GM18909 (cell line): ENCODE data around the gene ENSA.
"Not testable (repeated sequence)": the region's sequence is repeated elsewhere in the genome, so short reads cannot be mapped to it uniquely, and the experiment has no call there.

Source experiments
- ATAC-seq: cut with Tn5 transposase; IDR thresholded peaks from one replicate; pipeline ENCODE4 v1.9.1; 2021; ENCODE audit warnings: mild to moderate bottlenecking; ENCODE audit not compliant: unreplicated experiment, poor library complexity

ENSA gene

GRCh38 chr1:150582371-150582770, 47.0 kb downstream of the ENSA start:
- no peak for ATAC-seq

DNA sequence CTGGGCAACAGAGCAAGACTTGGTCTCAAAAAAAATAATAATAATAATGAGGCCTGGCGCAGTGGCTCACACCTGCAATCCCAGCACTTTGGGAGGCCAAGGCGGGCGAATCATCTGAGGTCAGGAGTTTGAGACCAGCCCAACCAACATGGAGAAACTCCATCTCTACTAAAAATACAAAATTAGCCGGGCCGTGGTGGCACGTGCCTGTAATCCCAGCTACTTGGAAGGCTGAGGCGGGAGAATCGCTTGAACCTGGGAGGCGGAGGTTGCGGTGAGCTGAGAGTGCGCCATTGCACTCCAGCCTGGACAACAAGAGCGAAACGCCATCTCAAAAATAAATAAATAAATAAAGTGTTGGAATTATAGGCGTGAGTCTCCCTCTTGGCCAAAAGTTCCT, 47.5 kb downstream of the ENSA start:
- ATAC-seq = not testable (repeated sequence)

DNA sequence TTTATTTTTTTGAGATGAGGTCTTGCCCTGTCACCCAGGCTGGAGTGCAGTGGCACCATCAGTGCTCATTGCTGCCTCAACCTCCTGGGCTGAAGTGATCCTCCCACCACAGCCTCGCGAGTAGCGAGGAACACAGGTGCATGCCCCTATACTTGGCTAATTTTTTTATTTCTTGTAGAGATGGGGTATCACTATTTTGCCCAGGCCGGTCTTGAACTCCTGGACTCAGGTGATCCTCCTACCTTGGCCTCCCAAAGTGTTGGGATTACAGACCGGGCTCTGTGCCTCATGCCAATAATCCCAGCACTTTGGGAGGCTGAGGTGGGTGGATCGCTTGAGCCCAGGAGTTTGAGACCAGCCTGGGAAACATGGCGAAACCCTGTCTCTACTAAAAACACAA, 48.0 kb downstream of the ENSA start:
- not testable (repeated sequence) for ATAC-seq

DNA sequence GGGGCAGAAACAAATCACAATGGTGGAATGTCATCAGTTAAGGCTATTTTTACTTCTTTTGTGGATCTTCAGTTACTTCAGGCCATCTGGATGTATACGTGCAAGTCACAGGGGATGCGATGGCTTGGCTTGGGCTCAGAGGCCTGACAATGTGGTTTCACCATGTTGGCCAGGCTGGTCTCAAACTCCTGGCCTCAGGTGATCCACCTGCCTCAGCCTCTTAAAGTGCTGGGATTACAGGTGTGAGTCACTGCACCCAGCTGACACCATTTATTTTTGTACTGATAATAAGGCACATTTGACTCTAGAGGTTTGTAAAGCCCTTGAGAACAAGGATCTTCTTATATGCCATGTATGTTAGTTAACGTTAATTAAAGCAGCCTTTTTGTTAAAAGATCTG, 48.4 kb downstream of the ENSA start:
- ATAC-seq = not testable (repeated sequence)

DNA sequence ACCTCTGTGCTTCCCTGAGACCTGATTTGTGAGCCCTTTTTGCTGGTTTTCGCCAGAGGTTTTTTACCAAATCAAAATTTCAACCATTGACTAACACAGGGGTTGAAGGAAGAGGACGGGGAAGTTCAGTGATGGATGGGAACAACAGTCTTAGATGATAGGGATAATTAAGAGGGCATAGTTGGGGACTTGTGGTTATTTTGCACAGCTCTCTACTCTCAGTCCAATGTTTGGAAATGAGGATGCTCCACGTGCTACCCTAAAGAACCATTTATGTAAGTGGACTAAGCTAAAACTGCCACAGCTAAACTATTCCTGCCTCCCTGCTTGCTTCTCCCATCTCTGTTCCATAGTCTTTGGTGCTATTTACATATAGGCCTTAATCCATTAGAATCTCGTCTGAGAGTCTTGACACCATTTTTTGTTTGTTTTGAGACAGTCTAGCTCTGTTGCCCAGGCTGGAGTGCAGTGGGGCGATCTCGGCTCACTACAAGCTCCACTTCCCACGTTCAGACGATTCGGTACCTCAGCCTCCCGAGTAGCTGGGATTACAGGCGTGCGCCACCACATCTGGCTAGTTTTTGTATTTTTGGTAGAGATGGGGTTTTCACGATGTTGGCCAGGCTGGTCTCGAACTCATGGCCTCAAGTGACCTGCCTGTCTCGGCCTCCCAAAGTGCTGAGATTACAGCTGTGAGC, 49.3 kb downstream of the ENSA start:
- ATAC-seq = peak; percentile 4

DNA sequence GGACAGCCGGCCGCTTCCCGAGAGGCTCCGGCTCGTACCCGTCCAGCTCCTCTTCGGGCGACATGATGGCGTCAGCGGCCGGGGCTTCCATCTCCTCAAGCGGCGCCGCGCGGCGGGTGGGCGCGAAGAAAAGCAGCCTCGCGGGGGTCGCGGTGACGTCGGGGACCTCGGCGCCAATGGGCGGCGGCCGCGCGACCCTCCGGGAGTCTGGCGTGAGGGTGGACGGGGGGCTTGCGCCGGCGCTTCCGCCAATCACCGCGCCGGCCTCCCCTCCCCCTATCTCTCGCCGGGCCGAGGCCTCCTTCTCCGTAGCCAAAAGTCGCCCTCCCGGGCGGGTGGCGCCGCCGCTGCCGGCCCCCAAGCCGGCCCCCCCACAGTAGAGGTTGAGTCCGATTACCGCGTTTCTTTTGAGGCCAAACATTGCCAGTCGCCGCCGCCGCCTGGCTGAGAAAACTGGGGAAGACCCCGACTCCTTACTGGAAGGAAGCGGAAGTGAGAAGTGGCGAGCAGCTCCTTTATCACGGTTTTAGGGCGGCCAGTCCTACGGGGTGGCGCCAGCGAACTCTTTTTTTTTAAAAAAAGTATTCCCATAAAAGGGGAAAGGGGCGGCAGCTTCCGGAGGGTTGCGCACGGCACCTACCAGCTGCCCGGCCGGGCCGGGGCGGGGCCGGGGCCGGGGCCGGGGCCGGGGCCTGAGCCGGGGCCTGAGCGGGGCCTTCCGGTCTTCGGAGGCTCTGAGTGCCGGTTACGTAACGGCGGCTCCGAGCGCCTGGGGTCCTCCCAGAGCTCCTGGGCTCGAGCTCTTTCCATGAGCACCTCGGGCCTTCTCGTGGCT, 50.1 kb downstream of the ENSA start, which contains the start of gene MCL1:
Gene MCL1 (minus strand): TSS at position 501 of the 835 bp plus-strand sequence. CDS start 80 bp downstream, at position 421.
- ATAC-seq = peak; percentile 94

DNA sequence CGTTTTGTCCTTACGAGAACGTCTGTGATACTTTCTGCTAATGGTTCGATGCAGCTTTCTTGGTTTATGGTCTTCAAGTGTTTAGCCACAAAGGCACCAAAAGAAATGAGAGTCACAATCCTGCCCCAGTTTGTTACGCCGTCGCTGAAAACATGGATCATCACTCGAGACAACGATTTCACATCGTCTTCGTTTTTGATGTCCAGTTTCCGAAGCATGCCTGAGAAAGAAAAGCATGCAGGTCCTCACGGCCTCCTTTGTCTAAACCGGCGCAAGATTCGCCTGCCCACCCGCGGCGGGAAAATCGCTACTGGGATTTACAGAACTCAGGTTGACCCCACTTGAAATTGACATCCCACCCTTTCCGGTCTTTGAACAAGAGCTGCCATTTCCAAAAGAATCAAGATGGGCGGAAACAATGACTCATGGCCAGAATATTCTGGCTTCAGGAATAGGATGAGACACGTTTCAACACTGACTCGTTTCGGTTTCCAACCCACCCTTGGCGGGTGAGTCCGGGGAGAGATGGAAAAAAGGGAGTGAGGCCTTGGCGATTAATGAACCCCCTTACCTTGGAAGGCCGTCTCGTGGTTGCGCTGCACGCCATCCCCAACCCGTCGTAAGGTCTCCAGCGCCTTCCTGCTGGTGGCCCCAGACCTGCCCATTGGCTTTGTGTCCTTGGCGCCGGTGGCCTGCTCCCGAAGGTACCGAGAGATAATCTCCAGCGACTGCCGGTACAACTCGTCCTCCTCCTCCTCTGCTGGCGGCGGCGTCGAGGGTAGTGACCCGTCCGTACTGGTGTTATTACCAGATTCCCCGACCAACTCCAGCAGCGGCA, 50.9 kb downstream of the ENSA start:
- no peak for ATAC-seq

DNA sequence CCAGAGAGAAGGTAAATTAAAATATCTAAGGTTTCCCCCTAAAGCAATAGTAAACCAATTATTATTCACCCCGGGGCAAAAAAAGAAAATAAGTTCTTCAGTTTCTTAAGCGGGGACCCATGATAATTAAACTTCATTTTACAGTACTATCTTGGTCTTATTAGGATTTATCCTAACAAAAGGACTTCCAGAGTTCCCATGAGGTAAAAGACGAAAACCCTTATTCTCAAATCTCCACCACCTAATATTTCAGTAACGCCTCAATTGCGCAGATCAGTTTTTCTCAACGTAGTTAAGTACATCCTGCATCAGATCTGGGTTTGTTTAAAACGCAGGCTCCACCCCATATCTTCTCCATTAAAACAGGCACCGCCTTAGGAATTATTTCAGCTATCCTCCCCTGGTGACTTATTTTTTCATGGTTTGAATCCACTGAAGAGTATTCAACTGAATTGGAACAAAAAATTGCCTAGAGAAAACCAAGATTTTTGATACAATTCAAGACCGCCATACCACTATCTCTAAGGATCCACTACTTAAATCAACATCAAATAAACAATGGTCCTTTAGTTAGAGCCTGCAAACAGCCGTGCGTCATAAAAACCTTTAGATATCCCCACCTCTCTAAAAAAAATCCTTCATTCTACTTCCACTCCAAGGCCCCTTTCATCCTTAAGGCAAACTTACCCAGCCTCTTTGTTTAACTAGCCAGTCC, 51.7 kb downstream of the ENSA start:
- ATAC-seq = no peak

GRCh38 chr1:150576794-150577556, 52.4 kb downstream of the ENSA start:
- ATAC-seq = no peak

DNA sequence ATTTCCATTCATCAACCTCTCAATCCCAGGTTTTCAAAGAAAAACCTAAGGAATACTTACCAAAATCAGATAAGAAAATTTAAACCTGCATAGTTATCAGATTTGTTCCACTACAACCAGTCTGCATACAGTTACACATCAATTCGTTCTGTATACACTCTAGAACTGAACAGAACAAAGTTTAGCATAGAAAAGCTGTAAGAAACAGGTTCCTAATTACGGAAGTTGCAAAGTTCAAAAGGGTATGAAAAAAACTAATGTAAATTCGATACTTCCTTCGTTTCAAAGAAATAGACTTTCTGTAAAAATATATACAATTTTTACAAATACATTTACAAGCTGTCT, 53.1 kb downstream of the ENSA start:
- no peak for ATAC-seq

- ATAC-seq = no peak
These were observed 53.7 kb downstream of the ENSA start for GRCh38 chr1:150575518-150576366.

- ATAC-seq = no peak
These were observed 54.3 kb downstream of the ENSA start for GRCh38 chr1:150575072-150575489.

DNA sequence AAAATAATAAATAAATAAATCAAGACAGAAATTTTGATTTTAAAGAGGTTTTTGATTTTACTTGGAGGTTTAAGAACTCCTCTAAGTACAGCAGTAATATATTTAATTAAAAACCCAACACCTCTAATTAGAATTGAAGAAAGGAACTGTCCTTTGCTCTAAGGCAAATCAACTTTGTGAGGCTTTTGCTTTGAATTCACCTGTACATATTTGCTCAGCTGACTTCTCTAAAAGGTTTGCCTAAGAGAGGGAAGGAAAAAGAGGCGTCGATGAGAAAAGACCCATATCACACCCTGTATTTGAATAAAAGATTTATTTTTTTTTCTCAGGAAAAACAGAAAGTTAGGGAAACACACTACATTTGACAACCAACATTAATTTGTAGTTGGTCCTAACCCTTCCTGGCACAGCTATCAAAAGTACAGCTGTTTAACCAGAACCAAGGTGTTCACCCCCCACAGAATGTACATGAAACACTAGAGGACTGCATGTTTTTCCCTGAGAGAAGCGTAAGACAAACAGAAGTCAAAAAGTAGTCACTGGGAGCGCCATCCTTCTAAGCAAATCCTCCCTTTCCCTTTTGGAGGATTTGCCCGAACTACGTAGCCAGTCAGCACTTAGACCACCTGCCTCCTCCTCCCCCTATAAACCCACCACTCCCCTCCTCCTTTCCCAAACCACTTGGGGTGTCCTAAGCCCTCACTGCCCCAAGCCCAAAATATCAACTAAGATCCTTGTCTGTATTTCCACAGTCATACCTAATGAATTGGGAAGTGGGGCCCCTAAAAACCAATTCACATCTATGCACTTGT, 54.9 kb downstream of the ENSA start:
- ATAC-seq = no peak

DNA sequence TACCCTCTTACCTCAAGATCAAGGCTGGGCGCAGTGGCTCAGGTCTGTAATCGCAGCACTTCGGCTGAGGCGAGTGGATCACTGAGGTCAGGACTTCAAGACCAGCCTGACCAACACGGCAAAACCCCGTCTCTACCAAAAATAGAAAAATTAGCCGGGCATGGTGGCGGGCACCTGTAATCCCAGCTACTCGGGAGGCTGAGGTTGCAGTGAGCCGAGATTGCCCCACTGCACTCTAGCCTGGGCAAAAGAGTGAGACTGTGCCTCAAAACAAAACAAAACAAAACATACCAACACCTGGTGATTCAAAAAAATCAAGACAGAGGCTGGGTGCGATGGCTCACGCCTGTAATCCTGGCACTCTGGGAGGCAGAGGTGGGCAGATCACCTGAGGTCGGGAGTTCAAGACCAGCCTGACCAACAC, 55.8 kb downstream of the ENSA start:
- not testable (repeated sequence) for ATAC-seq

- ATAC-seq = no peak
These were observed 56.3 kb downstream of the ENSA start for GRCh38 chr1:150572918-150573647.
